GM06990 (cell line): ENCODE results near the gene RC3H1.

ENCODE experiments used
- DNase-seq: peaks from one replicate; pipeline ENCODE4 v3.0.0-alpha.2; 2011; ENCODE audit not compliant: insufficient read length; ENCODE audit errors: extremely low read depth
- H3K27me3 ChIP-seq: replicated peaks from 2 replicates; pipeline ENCODE4 v1.6.0; 2011; ENCODE audit warnings: low read length; ENCODE audit not compliant: control insufficient read depth, insufficient read depth
- H3K36me3 ChIP-seq: 2 replicates; pipeline ENCODE4 v1.5.1; 2011; ENCODE audit warnings: low read length; ENCODE audit not compliant: control insufficient read depth, insufficient read depth
- H3K4me3 ChIP-seq: replicated peaks from 2 replicates; pipeline ENCODE4 v1.5.1; 2011; ENCODE audit warnings: low read depth, mild to moderate bottlenecking, control low read depth, low read length
- CTCF ChIP-seq: IDR thresholded peaks from 2 replicates; pipeline ENCODE4 v1.5.1; 2011; ENCODE audit warnings: low read length, control low read depth, mild to moderate bottlenecking, inconsistent platforms; ENCODE audit not compliant: insufficient read depth, poor library complexity, severe bottlenecking

The RC3H1 gene

GRCh38 chr1:174017231-174017970, 4.8 kb downstream of the RC3H1 start:
- H3K4me3 ChIP-seq, result no peak overlapping the region
- TF ChIP-seq CTCF, result no peak
- DNase-seq, result no peak
- no peaks in the 10 kb centered on the region for H3K27me3 ChIP-seq
- no peaks in the 10 kb centered on the region; the same call in 1 of the 2 replicates for H3K36me3 ChIP-seq

- Histone ChIP-seq H3K36me3 (no peaks in the 10 kb centered on the region; the same call in none of the 2 replicates), H3K27me3 (no peaks in the 10 kb centered on the region), H3K4me3 (no peak overlapping the region)
- no peak for TF ChIP-seq CTCF
- DNase-seq, result no peak
Measured at GRCh38 chr1:174013864-174014418, 8.2 kb downstream of the RC3H1 start.

- TF ChIP-seq CTCF, result no peak
- no peak overlapping the region for H3K4me3 ChIP-seq
- H3K36me3 ChIP-seq, result no peaks in the 10 kb centered on the region; the same call in none of the 2 replicates
- H3K27me3 ChIP-seq, result no peaks in the 10 kb centered on the region
- no peak for DNase-seq
Measured at GRCh38 chr1:174008979-174009378, 13.2 kb downstream of the RC3H1 start.

DNA sequence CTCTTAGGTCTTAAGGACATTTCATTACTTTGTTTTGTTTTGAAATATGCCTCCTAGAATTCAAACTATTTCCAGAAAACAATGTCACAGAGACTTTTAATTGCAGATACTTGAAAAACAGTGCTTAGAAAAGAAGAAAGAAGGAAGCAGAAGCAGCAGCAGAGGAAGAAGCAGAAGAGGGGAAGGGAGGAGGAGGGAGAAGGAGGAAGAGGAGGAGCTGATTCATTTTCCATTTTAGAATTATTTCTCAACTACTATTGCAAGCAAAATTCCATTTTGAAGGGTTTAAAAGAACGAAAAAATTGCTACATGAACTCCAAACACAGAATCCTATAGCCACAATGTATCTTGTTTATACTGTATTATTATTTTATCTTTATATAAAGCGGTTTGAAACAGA, 13.9 kb downstream of the RC3H1 start:
- Histone ChIP-seq H3K4me3 (no peak overlapping the region), H3K27me3 (no peaks in the 10 kb centered on the region), H3K36me3 (no peaks in the 10 kb centered on the region; the same call in none of the 2 replicates)
- DNase-seq, result no peak
- TF ChIP-seq CTCF, result no peak

GRCh38 chr1:174007851-174008250, 14.3 kb downstream of the RC3H1 start:
- TF ChIP-seq CTCF, result no peak
- no peak overlapping the region for H3K4me3 ChIP-seq
- H3K27me3 ChIP-seq, result no peaks in the 10 kb centered on the region
- no peak for DNase-seq
- no peaks in the 10 kb centered on the region; the same call in none of the 2 replicates for H3K36me3 ChIP-seq
